ENCODE data around the gene ZSCAN21. TPM values are rescaled to one million over a fixed set of nuclear protein-coding genes. Genes with fewer than 3 reads are reported as not detected.

The ZSCAN21 gene
- total RNA-seq, 1 donor: 9.8 TPM

DNA sequence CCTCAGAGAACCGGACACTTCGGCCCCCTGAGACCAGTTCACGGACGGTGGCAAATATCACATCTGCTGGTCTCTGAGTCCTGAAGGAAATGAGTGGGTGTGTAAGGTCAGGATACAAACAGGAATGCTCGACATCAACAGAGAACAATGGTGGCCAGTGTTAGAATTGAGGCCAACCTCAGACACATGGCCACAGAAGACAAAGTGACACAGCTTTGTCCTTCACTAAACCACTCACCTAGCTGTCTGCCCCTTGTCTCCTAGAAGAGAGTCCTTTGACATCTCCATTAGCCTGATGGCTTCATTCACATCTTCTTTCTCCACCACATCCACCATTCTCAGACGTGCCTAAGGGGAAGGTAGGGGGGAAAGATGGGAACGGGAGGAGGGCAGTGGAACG is 43.5 kb downstream of the ZSCAN21 start:
- peaks cover 52% of the 10 kb centered on the region for H3K79me2 ChIP-seq (ENCODE audit: insufficient read depth, low read length)
- no peak for DNase-seq (ENCODE audit: insufficient read length, low spot score, missing footprints)

DNA sequence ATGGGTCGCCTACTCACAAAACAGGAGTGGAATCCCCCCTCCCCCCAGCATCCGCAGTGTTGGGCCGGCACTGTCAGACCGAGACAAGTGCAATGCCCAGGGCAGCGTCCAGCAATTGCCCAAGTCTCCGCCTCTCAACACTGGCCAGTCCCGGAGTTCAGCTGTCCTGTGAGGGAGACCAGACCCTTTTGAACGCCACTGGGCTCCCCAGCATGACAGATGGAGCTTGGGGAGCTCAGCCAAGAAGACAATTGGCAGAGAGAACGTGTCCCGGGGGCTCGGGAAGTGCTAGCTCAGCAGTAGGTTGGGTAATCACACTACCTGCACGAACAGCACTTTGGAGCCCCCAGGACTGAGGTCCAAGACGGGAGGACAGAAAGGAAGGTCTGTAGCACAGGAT is 43.9 kb downstream of the ZSCAN21 start:
- Histone ChIP-seq H3K4me1 (ENCODE audit: insufficient read depth, low read length) (peaks cover 15% of the 10 kb centered on the region), H3K4me2 (ENCODE audit: insufficient read depth, low read length) (no peak overlapping the region), H3K9me3 (ENCODE audit: low read depth, low read length) (no peaks in the 10 kb centered on the region), H3K27me3 (ENCODE audit: insufficient read depth, low read length) (no peaks in the 10 kb centered on the region), H3K4me3 (ENCODE audit: insufficient read depth, low read length) (no peak overlapping the region), H3K79me2 (ENCODE audit: insufficient read depth, low read length) (peaks cover 54% of the 10 kb centered on the region), H3K27ac (ENCODE audit: low read depth, low read length) (no peak overlapping the region), H2AFZ (ENCODE audit: low read length) (no peak overlapping the region), H4K20me1 (ENCODE audit: insufficient read depth, low read length) (peaks cover 7% of the 10 kb centered on the region), H3K36me3 (ENCODE audit: insufficient read depth, low read length) (peaks cover 81% of the 10 kb centered on the region)
- TF ChIP-seq, protein P1, sequence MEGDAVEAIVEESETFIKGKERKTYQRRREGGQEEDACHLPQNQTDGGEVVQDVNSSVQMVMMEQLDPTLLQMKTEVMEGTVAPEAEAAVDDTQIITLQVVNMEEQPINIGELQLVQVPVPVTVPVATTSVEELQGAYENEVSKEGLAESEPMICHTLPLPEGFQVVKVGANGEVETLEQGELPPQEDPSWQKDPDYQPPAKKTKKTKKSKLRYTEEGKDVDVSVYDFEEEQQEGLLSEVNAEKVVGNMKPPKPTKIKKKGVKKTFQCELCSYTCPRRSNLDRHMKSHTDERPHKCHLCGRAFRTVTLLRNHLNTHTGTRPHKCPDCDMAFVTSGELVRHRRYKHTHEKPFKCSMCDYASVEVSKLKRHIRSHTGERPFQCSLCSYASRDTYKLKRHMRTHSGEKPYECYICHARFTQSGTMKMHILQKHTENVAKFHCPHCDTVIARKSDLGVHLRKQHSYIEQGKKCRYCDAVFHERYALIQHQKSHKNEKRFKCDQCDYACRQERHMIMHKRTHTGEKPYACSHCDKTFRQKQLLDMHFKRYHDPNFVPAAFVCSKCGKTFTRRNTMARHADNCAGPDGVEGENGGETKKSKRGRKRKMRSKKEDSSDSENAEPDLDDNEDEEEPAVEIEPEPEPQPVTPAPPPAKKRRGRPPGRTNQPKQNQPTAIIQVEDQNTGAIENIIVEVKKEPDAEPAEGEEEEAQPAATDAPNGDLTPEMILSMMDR (IDR thresholded peaks at IDR 0.05; ENCODE audit: extremely low read depth, low read depth, low read length): no peak
- no peak for DNase-seq (ENCODE audit: insufficient read length, low spot score, missing footprints)

More for the DNA sequence above, 43.5 kb downstream of the ZSCAN21 start:
- Histone ChIP-seq H3K9me3 (ENCODE audit: low read depth, low read length) (no peaks in the 10 kb centered on the region), H3K27ac (ENCODE audit: low read depth, low read length) (no peak overlapping the region), H4K20me1 (ENCODE audit: insufficient read depth, low read length) (peaks cover 7% of the 10 kb centered on the region), H3K27me3 (ENCODE audit: insufficient read depth, low read length) (no peaks in the 10 kb centered on the region), H3K4me1 (ENCODE audit: insufficient read depth, low read length) (peaks cover 18% of the 10 kb centered on the region), H2AFZ (ENCODE audit: low read length) (no peak overlapping the region), H3K4me2 (ENCODE audit: insufficient read depth, low read length) (no peak overlapping the region), H3K36me3 (ENCODE audit: insufficient read depth, low read length) (peaks cover 76% of the 10 kb centered on the region), H3K4me3 (ENCODE audit: insufficient read depth, low read length) (no peak overlapping the region)
- TF ChIP-seq, protein P1 (IDR thresholded peaks at IDR 0.05; ENCODE audit: extremely low read depth, low read depth, low read length): no peak

DNA sequence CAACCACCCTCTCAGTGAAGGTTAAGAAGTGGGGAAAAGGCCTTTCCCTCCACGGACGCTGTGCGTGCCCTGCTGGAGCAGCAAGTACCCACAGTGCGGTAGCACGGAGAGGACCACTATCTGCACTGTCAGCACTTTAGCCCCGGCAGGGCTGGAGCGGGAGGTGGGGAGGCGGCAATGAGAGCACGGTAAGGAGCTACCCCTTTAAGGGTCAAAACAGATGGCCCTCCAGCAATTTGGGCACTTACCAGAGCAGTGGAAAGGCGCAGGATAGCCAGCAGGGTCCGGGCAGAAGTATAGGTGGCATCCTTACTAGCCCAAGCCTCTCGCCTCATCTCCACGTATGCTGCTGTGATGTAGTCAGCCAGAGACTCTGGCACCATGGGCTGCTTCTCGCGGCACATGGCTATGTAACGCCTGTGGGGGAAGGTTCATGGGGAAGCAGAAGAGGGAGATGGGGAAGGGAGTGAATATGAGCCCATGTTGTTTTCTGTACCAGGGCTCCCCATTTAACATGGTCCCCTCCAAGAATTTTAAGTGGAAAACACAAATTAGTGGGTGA is 44.4 kb downstream of the ZSCAN21 start:
- Histone ChIP-seq H3K4me3 (ENCODE audit: insufficient read depth, low read length) (no peak overlapping the region), H3K9me3 (ENCODE audit: low read depth, low read length) (no peaks in the 10 kb centered on the region), H3K36me3 (ENCODE audit: insufficient read depth, low read length) (peaks cover 86% of the 10 kb centered on the region), H3K27ac (ENCODE audit: low read depth, low read length) (no peak overlapping the region), H2AFZ (ENCODE audit: low read length) (no peak overlapping the region), H3K4me1 (ENCODE audit: insufficient read depth, low read length) (peaks cover 14% of the 10 kb centered on the region), H4K20me1 (ENCODE audit: insufficient read depth, low read length) (peaks cover 7% of the 10 kb centered on the region), H3K79me2 (ENCODE audit: insufficient read depth, low read length) (peaks cover 55% of the 10 kb centered on the region), H3K4me2 (ENCODE audit: insufficient read depth, low read length) (no peak overlapping the region), H3K27me3 (ENCODE audit: insufficient read depth, low read length) (no peaks in the 10 kb centered on the region)
- no peak for DNase-seq (ENCODE audit: insufficient read length, low spot score, missing footprints)
- TF ChIP-seq, protein P1 (IDR thresholded peaks at IDR 0.05; ENCODE audit: extremely low read depth, low read depth, low read length): no peak

DNA sequence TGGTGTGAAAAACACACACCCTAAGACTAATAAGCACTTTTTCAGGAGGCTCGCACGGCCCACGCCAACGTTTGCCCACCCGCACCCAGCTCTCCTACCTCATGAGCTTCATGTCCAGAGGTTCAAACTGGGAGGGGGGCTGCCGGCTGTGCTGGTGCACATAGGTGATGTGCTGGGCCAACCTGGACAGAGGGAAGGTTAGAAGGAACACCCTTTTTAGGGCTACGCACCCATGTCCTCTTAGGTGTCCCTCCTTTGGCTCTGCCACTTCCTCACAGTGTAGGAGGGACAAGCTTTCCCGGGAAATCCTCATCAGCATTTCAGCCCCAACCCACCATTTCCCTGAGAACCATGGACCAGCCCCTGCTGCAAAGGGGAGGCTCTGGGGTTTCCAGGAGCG is 45.7 kb downstream of the ZSCAN21 start:
- no peak overlapping the region for H3K4me3 ChIP-seq (ENCODE audit: insufficient read depth, low read length)
- peaks cover 13% of the 10 kb centered on the region for H3K4me1 ChIP-seq (ENCODE audit: insufficient read depth, low read length)
- no peak overlapping the region for H3K27ac ChIP-seq (ENCODE audit: low read depth, low read length)
- H2AFZ ChIP-seq (ENCODE audit: low read length): no peak overlapping the region
- no peaks in the 10 kb centered on the region for H3K9me3 ChIP-seq (ENCODE audit: low read depth, low read length)
- H3K36me3 ChIP-seq (ENCODE audit: insufficient read depth, low read length): peaks cover 94% of the 10 kb centered on the region
- H3K4me2 ChIP-seq (ENCODE audit: insufficient read depth, low read length): no peak overlapping the region
- TF ChIP-seq, protein P1 (IDR thresholded peaks at IDR 0.05; ENCODE audit: extremely low read depth, low read depth, low read length): no peak
- H3K79me2 ChIP-seq (ENCODE audit: insufficient read depth, low read length): peaks cover 62% of the 10 kb centered on the region
- H4K20me1 ChIP-seq (ENCODE audit: insufficient read depth, low read length): peaks cover 7% of the 10 kb centered on the region
- DNase-seq (ENCODE audit: insufficient read length, low spot score, missing footprints): no peak
- H3K27me3 ChIP-seq (ENCODE audit: insufficient read depth, low read length): no peaks in the 10 kb centered on the region

All from osteoblast (primary cell).